Vagina (tissue), 2 donors: ENCODE results near the gene MLN. TPM values are rescaled to one million over a fixed set of nuclear protein-coding genes. Genes with fewer than 3 reads are reported as not detected.

ENCODE experiments used
- DNase-seq, 2 donors: peaks; one replicate each; pipeline ENCODE4 v3.0.0-alpha.2; 2017; ENCODE audit errors: extremely low spot score in 2 of 2
- H3K27ac ChIP-seq: fragments of 200-600 bp; sonication (generic); one replicate; pipeline ENCODE4 v1.5.1; 2019
- H3K27me3 ChIP-seq: fragments of 200-600 bp; sonication (generic); one replicate; pipeline ENCODE4 v1.5.1; 2019
- H3K36me3 ChIP-seq, 2 donors: fragments of 200-600 bp; sonication (generic); one replicate each; pipeline ENCODE4 v1.5.1; 2017 to 2019
- H3K4me1 ChIP-seq: fragments of 200-600 bp; sonication (generic); one replicate; pipeline ENCODE4 v1.5.1; 2019
- H3K4me3 ChIP-seq, 2 donors: fragments of 200-600 bp; sonication (generic); 1 replicate in 1 of 2; 2 replicates in 1 of 2; pipeline ENCODE4 v1.5.1; 2016 to 2019
- H3K9me3 ChIP-seq: fragments of 200-600 bp; sonication (generic); one replicate; pipeline ENCODE4 v1.5.1; 2019
- POLR2A ChIP-seq, 2 donors: fragments of 450-650 bp; IDR thresholded peaks; one replicate each; pipeline ENCODE4 v1.6.1; 2017; ENCODE audit warnings: antibody characterized with exemption in 2 of 2, mild to moderate bottlenecking in 2 of 2, moderate library complexity in 2 of 2
- POLR2AphosphoS5 ChIP-seq, 2 donors: sonication (generic); formaldehyde crosslinking; IDR thresholded peaks; one replicate each; pipeline ENCODE4 v1.9.0; 2017; ENCODE audit warnings: antibody characterized with exemption in 2 of 2, mild to moderate bottlenecking in 2 of 2, low read depth in 1 of 2; ENCODE audit not compliant: insufficient read depth in 1 of 2
- intact Hi-C: fragments of 100-400 bp; cut with DNase I; formaldehyde crosslinking; loops from one replicate; pipeline ENCODE4 v1.15.1; 2023
- total RNA-seq: library from RNA; depleted of rRNA; stranded (reverse); fragments of >200 nt; gene quantifications from one replicate; pipeline ENCODE4 v1.2.3, GENCODE V29; 2016
- TF ChIP-seq, protein P1 (sequence below), 3 experiments: fragments of 450-650 bp in 2 of 3; fragments of 200-600 bp in 1 of 3; sonication (generic) in 1 of 3; IDR thresholded peaks; one replicate each; pipeline ENCODE4 v1.5.1; 2017 to 2019; ENCODE audit warnings: antibody characterized with exemption in 3 of 3, mild to moderate bottlenecking in 2 of 3, moderate library complexity in 2 of 3

Gene MLN
- total RNA-seq, 1 donor from 2014 or later: not detected

DNA sequence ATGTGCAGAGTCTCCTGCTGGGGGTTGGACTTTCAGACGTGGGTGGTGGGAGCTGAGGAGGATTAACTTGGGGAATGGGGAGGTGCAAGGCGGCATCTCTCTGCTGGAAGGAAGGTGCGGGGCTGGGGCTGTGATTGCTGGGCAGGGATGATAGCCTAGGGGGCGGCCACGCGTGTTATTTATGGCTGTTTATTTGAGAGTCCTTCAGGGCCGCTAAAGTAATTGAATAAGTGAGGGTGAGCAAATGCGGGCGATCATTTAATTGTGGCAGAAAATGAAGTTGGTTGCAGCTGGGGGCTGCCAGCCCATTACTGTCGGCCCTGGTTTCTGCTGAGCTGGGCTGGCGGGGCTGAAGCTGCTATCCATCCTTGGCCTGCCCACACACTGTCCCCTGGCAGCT lies 49.6 kb downstream of the MLN start:
- H3K27ac ChIP-seq: no peak overlapping the region
- H3K4me3 ChIP-seq: no peak overlapping the region
- no peaks in the 10 kb centered on the region for H3K9me3 ChIP-seq
- no peaks in the 10 kb centered on the region for H3K36me3 ChIP-seq
- TF ChIP-seq, protein P1, sequence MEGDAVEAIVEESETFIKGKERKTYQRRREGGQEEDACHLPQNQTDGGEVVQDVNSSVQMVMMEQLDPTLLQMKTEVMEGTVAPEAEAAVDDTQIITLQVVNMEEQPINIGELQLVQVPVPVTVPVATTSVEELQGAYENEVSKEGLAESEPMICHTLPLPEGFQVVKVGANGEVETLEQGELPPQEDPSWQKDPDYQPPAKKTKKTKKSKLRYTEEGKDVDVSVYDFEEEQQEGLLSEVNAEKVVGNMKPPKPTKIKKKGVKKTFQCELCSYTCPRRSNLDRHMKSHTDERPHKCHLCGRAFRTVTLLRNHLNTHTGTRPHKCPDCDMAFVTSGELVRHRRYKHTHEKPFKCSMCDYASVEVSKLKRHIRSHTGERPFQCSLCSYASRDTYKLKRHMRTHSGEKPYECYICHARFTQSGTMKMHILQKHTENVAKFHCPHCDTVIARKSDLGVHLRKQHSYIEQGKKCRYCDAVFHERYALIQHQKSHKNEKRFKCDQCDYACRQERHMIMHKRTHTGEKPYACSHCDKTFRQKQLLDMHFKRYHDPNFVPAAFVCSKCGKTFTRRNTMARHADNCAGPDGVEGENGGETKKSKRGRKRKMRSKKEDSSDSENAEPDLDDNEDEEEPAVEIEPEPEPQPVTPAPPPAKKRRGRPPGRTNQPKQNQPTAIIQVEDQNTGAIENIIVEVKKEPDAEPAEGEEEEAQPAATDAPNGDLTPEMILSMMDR (IDR thresholded peaks at IDR 0.05): no peak
- TF ChIP-seq POLR2AphosphoS5 (IDR thresholded peaks at IDR 0.05; ENCODE audit: insufficient read depth in 1 of 2, low read depth in 1 of 2) (no peak), POLR2A (IDR thresholded peaks at IDR 0.05) (no peak)
- H3K27me3 ChIP-seq: no peaks in the 10 kb centered on the region
- peaks cover 25% of the 10 kb centered on the region for H3K4me1 ChIP-seq
- intact Hi-C loops: no loop called here
- DNase-seq: no peak

DNA sequence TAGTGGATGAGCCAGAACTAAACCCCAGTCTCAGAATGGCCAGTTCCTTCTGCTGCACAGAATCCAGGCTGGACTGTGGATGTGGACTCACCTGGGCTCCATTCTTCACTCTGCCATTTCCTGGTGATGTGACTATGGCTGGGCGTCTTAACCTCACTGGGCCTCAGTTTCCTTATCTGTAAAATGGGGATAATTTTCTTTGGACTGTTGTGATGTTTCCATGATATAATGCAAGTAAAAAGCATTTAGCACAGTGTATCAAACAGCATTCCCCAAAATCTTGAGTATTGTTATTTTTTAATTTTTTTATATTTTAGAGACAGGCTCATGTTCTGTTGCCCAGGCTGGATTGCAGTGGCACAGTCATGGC lies 51.2 kb downstream of the MLN start:
- no peak overlapping the region for H3K27ac ChIP-seq
- no peaks in the 10 kb centered on the region for H3K36me3 ChIP-seq
- H3K4me3 ChIP-seq: no peak overlapping the region
- TF ChIP-seq, protein P1 (IDR thresholded peaks at IDR 0.05): no peak
- no peak for TF ChIP-seq POLR2AphosphoS5 (IDR thresholded peaks at IDR 0.05; ENCODE audit: insufficient read depth in 1 of 2, low read depth in 1 of 2)
- TF ChIP-seq POLR2A (IDR thresholded peaks at IDR 0.05): no peak
- intact Hi-C loops: no loop called here
- H3K4me1 ChIP-seq: peaks cover 25% of the 10 kb centered on the region
- H3K27me3 ChIP-seq: no peaks in the 10 kb centered on the region
- no peak for DNase-seq
- H3K9me3 ChIP-seq: no peaks in the 10 kb centered on the region

DNA sequence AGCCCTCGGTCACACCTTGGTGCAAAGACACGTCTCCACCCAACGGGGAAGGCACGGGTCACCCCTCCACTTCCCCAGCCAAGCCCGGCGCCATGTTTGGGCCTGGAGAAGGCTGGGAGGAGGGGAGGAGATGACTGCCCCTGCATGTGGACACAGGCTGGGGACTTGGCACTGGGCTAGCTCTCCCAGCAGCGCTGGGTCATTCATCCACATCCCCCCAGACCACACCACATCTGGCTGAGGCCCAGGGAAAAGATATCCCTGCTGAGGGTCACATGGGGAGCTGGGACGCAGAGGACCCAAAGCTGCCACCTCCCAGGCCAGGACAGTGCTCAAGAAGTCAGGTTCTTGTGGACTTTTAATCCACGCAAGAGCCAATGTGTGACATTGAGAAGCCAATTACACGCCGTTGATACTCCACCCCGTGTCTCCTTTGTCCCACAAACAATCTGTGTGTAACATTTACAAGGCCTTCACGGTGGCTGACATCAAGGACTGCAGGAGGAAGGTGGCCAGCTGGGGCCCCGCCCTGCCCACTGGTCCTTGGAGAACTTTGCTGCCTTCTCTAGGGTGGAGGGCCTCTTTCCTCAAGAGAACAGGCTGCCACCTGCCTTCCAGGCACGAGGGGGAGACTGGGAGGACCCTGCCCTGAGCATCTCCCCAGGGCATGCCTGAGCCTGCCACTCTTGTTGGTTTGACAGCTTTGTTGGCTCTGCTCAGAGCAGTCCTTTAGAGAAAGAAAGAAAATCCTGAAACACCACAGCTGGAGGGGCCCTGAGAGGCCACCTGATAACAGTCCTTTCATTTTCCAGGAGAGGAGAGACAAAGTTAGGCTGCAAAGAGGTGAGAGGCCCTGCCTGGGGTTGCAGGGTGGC lies 51.8 kb downstream of the MLN start:
- H3K27ac ChIP-seq: peak overlapping the region; percentile 33
- H3K36me3 ChIP-seq: no peaks in the 10 kb centered on the region
- DNase-seq: no peak
- intact Hi-C loops: no loop called here
- H3K4me3 ChIP-seq: no peak overlapping the region
- no peaks in the 10 kb centered on the region for H3K9me3 ChIP-seq
- TF ChIP-seq, protein P1 (IDR thresholded peaks at IDR 0.05): no peak
- TF ChIP-seq POLR2AphosphoS5 (IDR thresholded peaks at IDR 0.05; ENCODE audit: insufficient read depth in 1 of 2, low read depth in 1 of 2) (no peak), POLR2A (IDR thresholded peaks at IDR 0.05) (no peak)
- H3K4me1 ChIP-seq: peaks cover 27% of the 10 kb centered on the region
- H3K27me3 ChIP-seq: no peaks in the 10 kb centered on the region

DNA sequence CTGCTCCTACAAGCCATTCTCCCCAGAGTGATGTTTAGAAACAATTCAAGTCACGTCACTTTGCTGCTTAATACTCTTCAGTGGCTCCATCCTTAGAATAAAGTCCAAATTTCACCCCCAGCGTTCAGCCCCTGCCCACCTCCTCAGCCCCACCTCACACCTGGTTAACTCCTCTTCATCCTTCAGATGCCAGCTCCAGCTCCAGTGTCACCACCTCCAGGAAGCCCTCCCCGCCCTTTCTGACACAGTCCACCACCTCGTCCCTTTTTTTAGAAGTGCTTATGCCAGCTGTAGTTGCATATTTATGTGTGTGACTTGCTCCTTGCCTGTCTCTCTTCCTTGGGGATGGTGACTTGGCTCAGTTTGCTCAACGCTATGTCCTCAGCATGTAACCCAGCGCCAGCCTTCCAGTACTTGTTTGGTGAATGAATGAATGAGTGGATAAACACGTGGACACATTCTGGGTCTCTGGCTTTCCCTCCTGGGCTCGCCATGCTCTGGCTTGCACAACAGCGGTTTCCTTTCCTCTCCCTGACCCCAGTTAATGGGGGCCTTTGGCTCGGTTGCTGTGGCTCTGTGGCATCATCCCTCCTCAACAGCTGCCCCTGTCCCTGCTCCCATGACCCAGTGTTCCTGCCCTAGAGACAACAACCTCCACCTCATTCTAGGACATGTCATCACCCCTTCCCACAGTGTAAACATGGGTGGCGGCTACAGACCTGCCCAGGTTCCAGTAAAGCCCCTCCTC lies 53.4 kb downstream of the MLN start:
- Histone ChIP-seq H3K4me1 (peaks cover 39% of the 10 kb centered on the region), H3K4me3 (no peak overlapping the region), H3K27me3 (no peaks in the 10 kb centered on the region), H3K9me3 (no peaks in the 10 kb centered on the region), H3K36me3 (no peaks in the 10 kb centered on the region), H3K27ac (peak overlapping the region; percentile 33)
- peak in 1 of 2 donors; percentile 75 for TF ChIP-seq POLR2AphosphoS5 (IDR thresholded peaks at IDR 0.05; ENCODE audit: insufficient read depth in 1 of 2, low read depth in 1 of 2)
- TF ChIP-seq, protein P1 (IDR thresholded peaks at IDR 0.05): no peak
- DNase-seq: no peak
- intact Hi-C loops: no loop called here

DNA sequence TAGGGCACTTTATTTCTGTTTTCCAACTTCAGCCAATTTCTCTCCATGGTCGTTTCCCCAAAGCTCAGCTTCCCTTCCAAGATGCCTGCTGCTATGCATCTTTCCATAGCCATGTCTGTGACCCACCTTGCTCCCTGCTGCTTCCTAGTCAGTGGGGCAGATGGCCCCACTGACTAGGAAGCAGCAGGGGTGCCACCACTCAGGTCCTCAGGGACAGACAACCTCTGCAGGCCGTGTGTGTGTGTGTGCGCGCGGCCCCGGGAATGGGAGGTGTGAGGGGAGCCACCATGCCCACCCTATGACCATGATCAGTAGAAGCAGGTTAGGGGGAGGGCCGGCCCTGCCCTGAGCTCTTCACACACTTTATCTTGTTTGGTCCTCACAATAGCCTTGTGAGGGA lies 54.4 kb downstream of the MLN start:
- intact Hi-C loops: no loop called here
- TF ChIP-seq POLR2AphosphoS5 (IDR thresholded peaks at IDR 0.05; ENCODE audit: insufficient read depth in 1 of 2, low read depth in 1 of 2) (no peak), POLR2A (IDR thresholded peaks at IDR 0.05) (no peak)
- TF ChIP-seq, protein P1 (IDR thresholded peaks at IDR 0.05): no peak
- Histone ChIP-seq H3K36me3 (no peaks in the 10 kb centered on the region), H3K27ac (no peak overlapping the region), H3K27me3 (no peaks in the 10 kb centered on the region), H3K4me3 (no peak overlapping the region), H3K4me1 (peaks cover 49% of the 10 kb centered on the region), H3K9me3 (no peaks in the 10 kb centered on the region)
- no peak for DNase-seq
